Astrocyte of the hippocampus (primary cell): ENCODE measurements around the gene DEXI.
A peak's percentile ranks its signal among the peaks of the same experiment; 100 is the strongest.

Source experiments
- DNase-seq: peaks from one replicate; pipeline ENCODE4 v3.0.0; 2011; ENCODE audit warnings: low read depth, low spot score

The DEXI gene

GRCh38 chr16:10942352-10943063, at the start of gene DEXI:
TSS of gene DEXI (minus strand) at chr16:10942468. CDS start at chr16:10942005, 463 bp downstream.
- DNase-seq = peak; percentile 97

DNA sequence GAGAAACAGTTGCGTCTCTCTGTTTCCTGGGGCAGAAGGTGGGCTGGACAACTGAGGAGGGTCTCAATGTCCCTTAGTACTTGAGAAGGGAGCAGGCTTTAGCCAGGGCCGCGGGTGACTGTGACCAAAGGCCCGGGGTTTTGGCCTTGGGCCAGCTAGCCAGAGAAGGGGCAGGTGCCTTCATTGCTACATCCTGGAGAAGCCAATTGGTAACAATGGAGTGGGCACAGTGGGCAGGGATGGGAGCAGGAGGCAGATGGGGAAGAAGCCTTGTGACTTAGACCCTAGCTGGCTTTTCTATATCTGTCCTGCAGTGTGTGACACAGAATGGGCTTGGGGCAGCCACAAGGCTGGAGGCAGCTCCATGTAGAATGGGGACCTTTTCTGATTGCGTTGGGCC, 48.1 kb upstream of the DEXI start:
- DNase-seq = no peak

GRCh38 chr16:10989559-10989958, 47.3 kb upstream of the DEXI start:
- DNase-seq = no peak

DNA sequence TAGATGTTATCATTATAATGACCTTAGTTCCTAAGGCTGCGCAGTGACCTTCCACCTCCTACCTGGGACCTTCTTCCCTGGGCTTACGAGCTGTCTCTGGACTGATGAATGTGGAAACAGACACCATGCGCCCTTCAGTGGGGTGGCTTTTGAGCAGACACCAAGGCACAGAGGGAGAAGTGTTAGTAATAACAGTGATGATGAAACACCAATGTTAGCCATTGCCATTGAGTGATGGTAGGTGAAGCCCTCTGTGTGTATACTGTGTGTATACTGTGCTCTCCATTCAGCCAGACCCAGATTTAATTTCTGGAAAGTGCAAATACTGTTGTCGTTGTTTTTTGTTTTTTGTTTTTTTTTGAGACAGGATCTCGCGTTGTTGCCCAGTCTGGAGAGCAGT, 46.6 kb upstream of the DEXI start:
- DNase-seq = no peak

DNA sequence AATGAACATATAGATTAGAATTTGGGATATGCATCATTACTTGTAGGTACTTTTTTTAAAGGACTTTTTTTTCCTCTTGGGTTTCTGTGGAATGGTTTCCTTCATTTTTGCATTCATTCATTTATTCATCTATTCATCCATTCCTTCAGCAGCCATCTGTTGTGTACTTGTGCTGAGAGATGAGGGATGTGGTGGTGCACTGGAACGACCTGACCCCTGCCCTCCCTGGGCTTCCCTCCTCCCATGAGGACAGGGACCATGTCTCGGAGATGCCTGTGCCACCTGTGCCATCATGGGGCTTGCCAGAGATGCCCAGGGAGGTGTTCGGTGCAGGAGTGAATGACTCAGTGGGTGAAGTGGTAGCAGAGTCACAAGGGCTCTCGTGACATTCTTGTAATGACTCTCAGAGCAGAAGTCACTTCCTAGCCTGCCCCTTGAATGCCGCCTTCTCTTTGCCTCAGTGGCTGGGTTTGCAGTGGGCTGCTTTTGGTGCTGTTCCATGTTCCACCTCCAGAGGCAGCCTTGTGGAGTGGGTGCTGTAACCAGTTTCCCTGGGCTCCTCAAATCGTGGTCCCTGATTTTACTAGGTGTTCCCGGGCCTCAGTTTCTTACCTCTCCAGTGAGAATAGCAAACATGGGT, 46.0 kb upstream of the DEXI start:
- DNase-seq = no peak

- no peak for DNase-seq
Observed at GRCh38 chr16:10987361-10988163, 45.3 kb upstream of the DEXI start.

GRCh38 chr16:10984509-10984908, 42.2 kb upstream of the DEXI start:
- peak; percentile 21 for DNase-seq

DNA sequence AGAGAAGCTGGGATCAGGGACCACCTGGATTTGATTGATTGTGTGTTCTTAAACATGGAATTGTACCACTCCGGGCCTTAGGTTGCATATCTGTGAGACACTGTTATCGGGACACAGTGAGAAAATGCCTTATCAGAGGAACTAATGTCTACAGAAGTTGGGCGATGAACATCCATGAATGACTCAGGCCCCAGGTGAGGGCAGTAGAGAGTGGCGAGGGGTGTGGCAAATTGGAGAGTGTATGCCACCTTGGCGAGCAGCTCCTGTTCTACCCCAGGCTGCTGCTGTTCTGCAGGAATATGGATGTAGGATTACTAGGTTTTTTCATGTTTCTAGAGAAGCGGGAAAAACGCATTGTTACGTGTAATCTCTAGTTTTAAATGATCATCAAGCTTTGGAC, 40.9 kb upstream of the DEXI start:
- no peak for DNase-seq

GRCh38 chr16:10982465-10983150, 40.3 kb upstream of the DEXI start:
- no peak for DNase-seq

DNA sequence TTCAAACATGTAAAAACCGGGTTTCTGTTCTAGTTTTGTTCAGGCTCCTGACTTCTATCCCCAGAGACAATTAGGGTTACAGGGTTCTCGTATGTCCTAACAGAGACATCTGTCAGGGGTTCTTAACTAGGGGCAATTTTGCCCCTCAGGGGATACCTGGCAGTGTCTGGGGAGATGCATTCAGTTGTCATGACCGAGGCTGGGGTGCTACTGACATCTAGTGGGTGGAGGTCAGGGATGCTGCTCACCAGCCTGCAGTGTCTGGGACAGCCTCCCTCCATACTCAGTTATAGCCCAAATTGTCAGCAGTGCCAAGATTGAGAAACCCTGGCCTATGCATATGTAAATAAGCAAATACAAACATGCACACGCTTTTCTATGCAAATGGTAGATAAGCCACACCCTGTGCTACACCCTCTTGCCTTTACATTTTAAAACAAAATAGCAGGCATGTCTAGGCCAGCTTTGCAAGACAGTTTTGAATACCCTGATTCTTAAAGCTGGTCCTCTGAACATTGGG, 39.5 kb upstream of the DEXI start:
- no peak for DNase-seq

- DNase-seq = no peak
Observed at GRCh38 chr16:10980813-10981212, 38.5 kb upstream of the DEXI start.

- peak; percentile 46 for DNase-seq
Observed at GRCh38 chr16:10979717-10980601, 37.7 kb upstream of the DEXI start.

GRCh38 chr16:10978871-10979446, 36.7 kb upstream of the DEXI start:
- no peak for DNase-seq

GRCh38 chr16:10978124-10978523, 35.9 kb upstream of the DEXI start:
- DNase-seq = no peak

DNA sequence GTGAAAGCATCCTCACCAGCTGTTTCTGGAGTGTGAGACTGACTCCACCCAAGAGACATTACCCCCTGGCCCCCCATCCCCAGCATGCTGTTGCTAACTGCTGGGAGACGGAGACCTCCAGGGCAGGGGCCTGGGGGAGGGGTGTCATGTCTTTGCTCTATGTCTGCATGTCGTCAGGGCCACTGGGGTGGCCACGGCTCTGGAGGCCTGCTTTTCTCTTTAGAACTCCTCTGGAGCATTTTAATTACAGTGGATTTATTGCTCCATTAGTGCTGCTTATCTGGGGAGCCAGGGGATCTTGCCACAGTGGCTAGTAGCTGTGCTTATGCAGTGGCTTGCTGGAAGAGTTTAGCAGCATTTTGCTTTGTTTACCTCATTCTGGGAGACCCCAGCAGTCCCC, 34.4 kb upstream of the DEXI start:
- DNase-seq = no peak

DNA sequence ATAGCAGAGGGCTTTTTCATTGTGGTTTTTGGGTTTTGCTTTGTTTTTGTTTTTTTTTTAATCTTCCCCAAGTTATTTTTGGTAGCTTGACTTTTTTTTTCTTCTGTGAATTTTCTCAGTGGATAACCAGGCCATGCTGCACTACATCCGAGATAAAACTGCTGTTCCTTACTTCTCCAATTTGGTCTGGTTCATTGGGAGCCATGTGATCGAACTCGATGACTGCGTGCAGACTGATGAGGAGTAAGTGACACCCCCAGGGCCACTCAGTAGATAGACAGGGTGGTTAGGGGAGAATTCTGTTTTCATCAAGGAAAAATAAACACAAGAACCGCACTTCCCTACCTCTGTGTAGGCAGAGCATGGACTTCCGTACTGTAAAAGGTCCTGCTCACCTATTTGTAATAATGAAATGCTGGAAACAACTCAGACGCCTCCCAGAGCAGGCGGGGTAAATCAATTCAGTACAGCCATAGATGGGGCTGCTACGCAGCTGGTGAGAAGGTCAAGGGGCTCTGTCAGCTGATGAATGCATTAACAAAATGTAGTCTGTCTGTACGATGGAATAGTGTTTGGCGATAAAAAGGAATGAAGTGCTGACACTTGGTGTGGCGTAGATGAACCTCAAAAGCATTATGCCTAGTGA, 30.7 kb upstream of the DEXI start:
- DNase-seq = no peak

DNA sequence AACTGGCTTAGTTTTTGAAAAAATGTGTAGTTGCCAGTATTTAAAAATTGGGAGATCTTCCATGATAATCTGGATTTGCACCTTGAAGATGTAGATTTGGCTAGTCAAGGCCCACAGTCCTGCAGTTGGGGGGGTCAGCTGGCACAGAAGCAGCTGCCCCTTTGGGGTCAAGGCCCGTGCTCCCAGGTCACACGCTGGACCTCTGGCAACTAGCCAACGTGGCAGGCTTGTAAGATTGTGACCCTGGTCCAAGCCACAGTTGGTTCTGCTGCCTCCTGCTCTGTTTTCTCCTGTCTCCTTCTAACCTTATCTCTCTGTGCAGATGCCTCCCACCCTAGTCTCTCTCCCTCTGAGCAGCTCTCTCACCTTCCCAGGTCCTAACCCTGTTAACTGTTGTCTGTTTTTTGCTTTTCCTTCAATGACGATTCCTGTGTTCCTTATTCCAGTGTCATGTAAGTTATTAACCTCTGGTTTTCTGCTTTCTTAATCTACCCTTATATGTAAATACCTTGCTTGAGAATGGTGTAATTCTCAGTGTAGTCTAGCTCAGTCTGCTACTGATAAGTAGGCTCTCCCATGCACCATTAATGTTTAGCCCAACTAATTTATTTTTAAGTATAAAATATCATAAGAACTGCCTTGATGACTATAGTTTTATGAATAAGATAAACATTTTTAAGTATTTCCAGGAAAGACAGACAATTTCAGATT, 30.0 kb upstream of the DEXI start:
- no peak for DNase-seq

DNA sequence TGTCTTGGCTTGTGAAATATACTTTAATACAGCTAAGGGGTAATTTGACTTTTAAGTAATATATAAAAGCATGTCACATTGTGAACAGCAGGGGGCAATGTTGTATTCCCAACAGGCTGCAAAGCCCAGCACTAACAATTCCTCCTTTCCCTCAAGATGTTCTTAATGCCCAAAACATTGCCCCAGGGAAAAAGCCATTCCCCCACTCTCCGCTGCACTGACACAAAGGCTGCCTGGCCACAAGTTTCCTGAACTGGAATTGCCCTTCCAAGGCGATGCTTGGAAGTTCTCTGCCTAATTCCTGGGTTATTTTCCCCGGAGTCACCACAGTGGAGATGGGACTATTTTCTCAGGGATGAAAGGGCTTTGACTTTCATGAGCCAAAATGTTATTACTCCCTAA, 29.3 kb upstream of the DEXI start:
- peak; percentile 91 for DNase-seq

DNA sequence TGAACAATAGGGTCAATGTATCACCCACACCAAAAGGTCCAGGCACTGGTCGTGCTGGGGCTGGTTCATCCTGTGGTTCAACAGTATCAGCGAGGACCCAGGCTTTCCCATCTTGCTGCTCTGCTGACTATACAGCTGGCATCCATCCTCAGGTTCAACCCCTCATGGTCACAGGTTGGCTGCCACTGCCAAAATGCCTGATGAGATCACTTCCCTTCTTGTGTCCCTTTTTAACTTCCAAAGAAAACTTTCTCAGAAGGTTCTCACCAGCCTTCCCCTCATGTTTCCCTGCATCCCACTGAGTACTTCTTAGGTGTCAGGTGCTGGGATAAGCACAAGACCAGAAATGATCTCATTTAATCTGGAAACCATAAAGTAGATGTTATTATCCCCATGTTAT, 27.8 kb upstream of the DEXI start:
- peak; percentile 31 for DNase-seq
